Smooth muscle cell (in vitro differentiated cells): ENCODE data around the gene SIDT2. TPM values are rescaled to one million over a fixed set of nuclear protein-coding genes. Genes with fewer than 3 reads are reported as not detected.
A peak's percentile ranks its signal among the peaks of the same experiment; 100 is the strongest.
"Not testable (repeated sequence)": the region's sequence is repeated elsewhere in the genome, so short reads cannot be mapped to it uniquely, and the experiment has no call there.

Source experiments
- DNase-seq: peaks from one replicate; lab custom pipeline; 2025; ENCODE audit not compliant: unreplicated experiment; lab: John Stamatoyannopoulos, UW
- H2AFZ ChIP-seq: fragments of 200-600 bp; sonication (generic); 2 replicates; pipeline ENCODE4 v1.6.0; 2016; ENCODE audit warnings: antibody characterized with exemption, low read depth, mild to moderate bottlenecking
- H3F3A ChIP-seq: fragments of 200-600 bp; sonication (generic); 2 replicates; pipeline ENCODE4 v1.6.0; 2017; ENCODE audit warnings: antibody characterized with exemption, low read depth
- H3K27ac ChIP-seq: fragments of 200-600 bp; sonication (generic); 2 replicates; pipeline ENCODE4 v1.5.1; 2016; ENCODE audit warnings: low read depth, mild to moderate bottlenecking
- H3K27me3 ChIP-seq: fragments of 200-600 bp; sonication (generic); 2 replicates; pipeline ENCODE4 v1.6.1; 2016; ENCODE audit warnings: low read depth, mild to moderate bottlenecking
- H3K36me3 ChIP-seq: fragments of 200-600 bp; sonication (generic); 2 replicates; pipeline ENCODE4 v1.5.1; 2016; ENCODE audit warnings: low read depth
- H3K4me1 ChIP-seq: fragments of 200-600 bp; sonication (generic); 2 replicates; pipeline ENCODE4 v1.5.1; 2016; ENCODE audit warnings: low read depth
- H3K4me2 ChIP-seq: fragments of 200-600 bp; sonication (generic); 2 replicates; pipeline ENCODE4 v1.6.0; 2016; ENCODE audit warnings: mild to moderate bottlenecking
- H3K4me3 ChIP-seq: fragments of 200-600 bp; sonication (generic); 2 replicates; pipeline ENCODE4 v1.5.1; 2016; ENCODE audit warnings: mild to moderate bottlenecking
- H3K79me2 ChIP-seq: fragments of 200-600 bp; sonication (generic); 2 replicates; pipeline ENCODE4 v1.6.0; 2016; ENCODE audit warnings: low read depth, mild to moderate bottlenecking
- H3K9ac ChIP-seq: fragments of 200-600 bp; sonication (generic); 2 replicates; pipeline ENCODE4 v1.6.0; 2016; ENCODE audit warnings: low read depth
- H3K9me3 ChIP-seq: fragments of 200-600 bp; sonication (generic); replicated peaks from 2 replicates; pipeline ENCODE4 v1.5.1; 2016; ENCODE audit warnings: low read depth
- H4K20me1 ChIP-seq: fragments of 200-600 bp; sonication (generic); 2 replicates; pipeline ENCODE4 v1.6.0; 2016; ENCODE audit warnings: low read depth
- CTCF ChIP-seq: fragments of 200-600 bp; sonication (generic); IDR thresholded peaks from 2 replicates; pipeline ENCODE4 v1.5.1; 2017; ENCODE audit warnings: borderline replicate concordance, mild to moderate bottlenecking, antibody characterized with exemption; ENCODE audit not compliant: insufficient read depth, poor library complexity, severe bottlenecking
- WGBS: methylation state at CpG from one replicate; pipeline ENCODE4 v1.1.7; 2016; ENCODE audit warnings: low lambda C conversion rate; 5-methylcytosine and 5-hydroxymethylcytosine counted together
- polyA plus RNA-seq: library from polyadenylated mRNA; unstranded; fragments of >200 nt; fragmentation: Nextera tagmentation; extraction: Ambion mirVana; gene quantifications from 2 replicates; pipeline ENCODE4 v1.2.1, GENCODE V29; 2016
- total RNA-seq: library from RNA; depleted of rRNA; stranded (reverse); fragments of >200 nt; gene quantifications from 2 replicates; pipeline ENCODE4 v1.2.3, GENCODE V29; 2014

The SIDT2 gene
- total RNA-seq (24.7 and 35.0 TPM in 2 replicates), polyA plus RNA-seq (11.6 and 21.2 TPM in 2 replicates)

- 3% methylated on average over 50 of the region's 51 CpGs for WGBS
Measured at GRCh38 chr11:117178210-117179034, at the start of gene SIDT2. TSS of gene SIDT2 (plus strand) at chr11:117178743. CDS start at chr11:117179264, 521 bp downstream.

DNA sequence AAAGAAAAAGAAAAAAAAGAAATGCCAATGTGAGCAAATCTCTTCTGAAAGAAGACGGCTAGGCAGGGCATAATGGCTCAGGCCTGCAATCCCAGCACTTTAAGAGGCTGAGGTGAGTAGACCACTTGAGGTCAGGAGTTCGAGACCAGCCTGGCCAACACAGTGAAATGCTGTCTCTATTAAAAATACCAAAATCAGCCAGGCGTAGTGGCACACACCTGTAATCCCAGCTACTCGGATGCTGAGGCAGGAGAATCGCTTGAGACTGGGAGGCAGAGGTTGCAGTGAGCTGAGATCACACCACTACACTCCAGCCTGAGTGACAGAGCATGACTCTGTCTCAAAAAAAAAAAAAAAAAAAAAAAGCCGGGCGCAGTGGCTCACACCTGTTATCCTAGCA lies 48.1 kb upstream of the SIDT2 start:
- H3K4me3 ChIP-seq, H3K4me2 ChIP-seq, DNase-seq, H3K9ac ChIP-seq, H2AFZ ChIP-seq, H3K36me3 ChIP-seq, H4K20me1 ChIP-seq, H3F3A ChIP-seq, H3K79me2 ChIP-seq, H3K9me3 ChIP-seq, H3K27ac ChIP-seq, H3K4me1 ChIP-seq: not testable (repeated sequence)
- peaks cover 22% of the 10 kb centered on the region for H3K27me3 ChIP-seq
- WGBS = 93% methylated on average over 6 of the region's 7 CpGs

More at GRCh38 chr11:117178210-117179034, at the start of gene SIDT2:
- Histone ChIP-seq H3K27ac (peak within 1 kb of the TSS; percentile 74), H2AFZ (no peak within 1 kb of the TSS), H3K9me3 (no peaks in the 10 kb centered on the region), H3K36me3 (no peaks in the 10 kb centered on the region), H3K4me3 (peak within 1 kb of the TSS; percentile 76), H3K4me2 (peak within 1 kb of the TSS; percentile 91), H4K20me1 (no peaks in the 10 kb centered on the region), H3F3A (peaks cover 7% of the 10 kb centered on the region), H3K9ac (peak within 1 kb of the TSS; percentile 85), H3K27me3 (no peaks in the 10 kb centered on the region), H3K79me2 (peaks cover 4% of the 10 kb centered on the region), H3K4me1 (peaks cover 13% of the 10 kb centered on the region)
- TF ChIP-seq CTCF = no peak
- DNase-seq = peak; percentile 62

DNA sequence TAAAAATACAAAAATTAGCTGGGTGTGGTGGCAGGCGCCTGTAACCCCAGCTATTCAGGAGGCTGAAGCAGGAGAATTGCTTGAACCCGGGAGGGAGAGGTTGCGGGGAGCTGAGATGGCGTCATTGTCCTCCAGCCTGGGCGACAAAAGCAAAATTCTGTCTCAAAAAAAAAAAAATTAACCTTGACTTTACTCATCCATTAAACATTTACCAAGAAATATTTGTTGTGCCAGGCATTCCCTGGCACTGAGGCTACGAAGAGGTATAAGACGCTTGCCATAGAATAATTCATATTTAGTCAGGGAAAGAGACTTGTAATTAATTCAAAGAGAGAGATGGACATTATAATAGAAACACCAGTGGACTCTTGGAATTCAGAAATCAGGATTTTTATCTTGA lies 47.7 kb upstream of the SIDT2 start:
- Histone ChIP-seq H3K27ac (no peak overlapping the region), H3K27me3 (peaks cover 20% of the 10 kb centered on the region), H2AFZ (no peak overlapping the region), H3K9me3 (no peaks in the 10 kb centered on the region), H3K4me3 (no peak overlapping the region), H4K20me1 (no peaks in the 10 kb centered on the region), H3K4me2 (no peak overlapping the region), H3K4me1 (no peaks in the 10 kb centered on the region), H3F3A (no peaks in the 10 kb centered on the region), H3K36me3 (no peaks in the 10 kb centered on the region), H3K79me2 (no peaks in the 10 kb centered on the region), H3K9ac (no peak overlapping the region)
- 94% methylated on average over 7 of the region's 7 CpGs for WGBS
- no peak for DNase-seq
- no peak for TF ChIP-seq CTCF

DNA sequence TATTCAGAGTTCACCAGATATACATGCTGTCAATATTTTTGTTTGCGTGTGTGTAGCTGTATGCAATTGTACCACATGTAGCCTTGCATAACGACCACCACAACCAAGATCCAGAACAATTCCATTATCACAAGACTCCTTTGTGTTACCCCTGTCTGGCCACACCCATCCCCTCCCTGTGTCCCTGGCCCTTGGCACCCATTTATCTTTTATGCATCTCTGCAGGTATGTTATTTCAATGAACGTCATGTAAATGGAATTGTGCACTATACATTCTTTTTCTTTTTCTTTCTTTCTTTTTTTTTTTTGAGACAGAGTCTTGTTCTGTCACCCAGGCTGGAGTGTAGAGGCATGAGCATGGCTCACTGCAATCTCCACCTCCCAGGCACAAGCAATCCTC lies 44.1 kb upstream of the SIDT2 start:
- no peaks in the 10 kb centered on the region for H3K79me2 ChIP-seq
- 85% methylated on average over 3 of the region's 3 CpGs for WGBS

DNA sequence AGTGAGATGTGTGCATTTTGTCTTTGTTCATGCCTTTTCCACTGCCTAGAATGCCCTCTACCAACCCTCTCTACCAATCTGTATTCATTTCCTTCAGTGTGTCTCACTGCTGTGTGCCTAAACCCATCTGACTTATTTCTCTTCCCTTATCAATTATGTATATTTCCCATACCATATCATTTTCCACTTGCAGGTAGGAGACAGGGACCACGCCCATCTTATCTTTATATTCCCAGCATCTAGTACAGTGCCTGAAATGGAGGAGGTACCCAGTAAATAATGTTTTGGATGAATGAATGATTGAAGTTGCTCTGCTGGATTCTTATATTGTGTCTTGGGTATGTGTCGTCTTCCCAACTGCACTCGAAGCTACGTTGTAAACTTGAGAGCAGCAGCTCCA lies 43.6 kb upstream of the SIDT2 start:
- H3K36me3 ChIP-seq, H4K20me1 ChIP-seq, H3K27ac ChIP-seq, H3K27me3 ChIP-seq, DNase-seq, H3K9me3 ChIP-seq, H3K4me1 ChIP-seq, H3K9ac ChIP-seq, H3K4me2 ChIP-seq, H2AFZ ChIP-seq, H3K4me3 ChIP-seq, H3F3A ChIP-seq, H3K79me2 ChIP-seq: not testable (repeated sequence)
- WGBS = 100% methylated on average over 1 of the region's 4 CpGs

More for the DNA sequence above, 44.1 kb upstream of the SIDT2 start:
- Histone ChIP-seq H3K9ac (no peak overlapping the region), H3K4me2 (no peak overlapping the region), H3K4me1 (no peaks in the 10 kb centered on the region), H4K20me1 (no peaks in the 10 kb centered on the region), H3K4me3 (no peak overlapping the region), H3K9me3 (no peaks in the 10 kb centered on the region), H2AFZ (no peak overlapping the region), H3K36me3 (no peaks in the 10 kb centered on the region), H3K27ac (no peak overlapping the region), H3F3A (no peaks in the 10 kb centered on the region), H3K27me3 (no peaks in the 10 kb centered on the region)
- DNase-seq = no peak
- TF ChIP-seq CTCF = no peak

- not testable (repeated sequence) for DNase-seq, H3K27me3 ChIP-seq, H3K27ac ChIP-seq, H3K4me2 ChIP-seq, H3K4me1 ChIP-seq, H3K79me2 ChIP-seq, H2AFZ ChIP-seq, H3K36me3 ChIP-seq, H3K9ac ChIP-seq, H4K20me1 ChIP-seq, H3K9me3 ChIP-seq, H3F3A ChIP-seq, H3K4me3 ChIP-seq
- WGBS = no CpG with 5 or more reads among the region's 15 CpGs
Measured at GRCh38 chr11:117137223-117138086, 41.1 kb upstream of the SIDT2 start.
